ENCODE results near the gene STAT3.

GRCh38 chr17:42274253-42274542, 114.0 kb downstream of the STAT3 start:
- TF ChIP-seq CTCF (IDR thresholded peaks at IDR 0.05; ENCODE audit: low read depth, low read length, poor library complexity, severe bottlenecking) = no peak
- TF ChIP-seq EZH2phosphoT487 (IDR thresholded peaks at IDR 0.05; ENCODE audit: borderline replicate concordance, low read length) = no peak

Measured in DOHH2 (cell line).